Fibroblast of the aortic adventitia (primary cell): ENCODE data around the gene APPL2. TPM values are rescaled to one million over a fixed set of nuclear protein-coding genes. Genes with fewer than 3 reads are reported as not detected.

Source experiments
- DNase-seq: peaks from one replicate; pipeline ENCODE4 v3.0.0-alpha.2; 2010; ENCODE audit warnings: low read depth
- H3K4me3 ChIP-seq: 2 replicates; pipeline ENCODE4 v1.5.1; 2011; ENCODE audit warnings: low read depth, mild to moderate bottlenecking, control low read depth, low read length, moderate library complexity
- CTCF ChIP-seq: IDR thresholded peaks from 2 replicates; pipeline ENCODE4 v1.5.1; 2011; ENCODE audit warnings: mild to moderate bottlenecking, low read length, control low read depth, inconsistent platforms; ENCODE audit not compliant: insufficient read depth
- total RNA-seq: library from RNA; depleted of rRNA; stranded (reverse); fragments of >200 nt; gene quantifications from 2 replicates; pipeline ENCODE4 v1.2.3, GENCODE V29; 2012; ENCODE audit warnings: low replicate concordance

Gene APPL2
- total RNA-seq, 1 donor: 48.5 TPM

- TF ChIP-seq CTCF: no peak
- H3K4me3 ChIP-seq: no peak overlapping the region
- DNase-seq: no peak
These were observed 79.7 kb downstream of the APPL2 start for GRCh38 chr12:105156260-105156659.

- DNase-seq: no peak
- no peak for TF ChIP-seq CTCF
- no peak overlapping the region for H3K4me3 ChIP-seq
These were observed 93.7 kb downstream of the APPL2 start for GRCh38 chr12:105142259-105142658.

GRCh38 chr12:105141320-105141922 lies 94.6 kb downstream of the APPL2 start:
- H3K4me3 ChIP-seq: no peak overlapping the region
- no peak for TF ChIP-seq CTCF
- DNase-seq: no peak

- no peak for DNase-seq
- no peak overlapping the region for H3K4me3 ChIP-seq
- TF ChIP-seq CTCF: no peak
These were observed 97.7 kb downstream of the APPL2 start for GRCh38 chr12:105138248-105138647.

Other genes with a start within 250 kb of the APPL2 start
- gene NOPCHAP1, start 249.9 kb downstream of the APPL2 start, total RNA-seq: 4.0 and 5.5 TPM in 2 replicates
- 41.5 and 79.1 TPM in 2 replicates for gene ALDH1L2, start 151.7 kb downstream of the APPL2 start, total RNA-seq
- 75.6 and 102 TPM in 2 replicates for gene WASHC4, start 128.4 kb downstream of the APPL2 start, total RNA-seq
- gene C12orf75, start 94.5 kb upstream of the APPL2 start, total RNA-seq: 31.7 and 130 TPM in 2 replicates